Activated naive CD8-positive, alpha-beta T cell treated with anti-CD3 and anti-CD28 coated beads, Interleukin-2, amount 10 ng/mL, durations not matched to agents 7 days and 5 days (primary cell): ENCODE results near the gene RSRC2. TPM values are rescaled to one million over a fixed set of nuclear protein-coding genes. Genes with fewer than 3 reads are reported as not detected.

ENCODE experiments used
- total RNA-seq, 2 experiments: library from RNA; stranded (reverse); gene quantifications; one replicate each; pipeline ENCODE4 v1.2.3, GENCODE V29; 2021

Gene RSRC2
- total RNA-seq, 2 experiments from 2014 or later, result 108 to 115 TPM

Other genes with a start within 250 kb of the RSRC2 start
- gene CLIP1, start 104.3 kb downstream of the RSRC2 start, total RNA-seq, result 10 to 100 TPM; 61.2 to 61.5 TPM
- 10 to 100 TPM; 44.8 to 45.3 TPM for gene ZCCHC8, start 26.0 kb downstream of the RSRC2 start, total RNA-seq
- 100 to 1,000 TPM; 125 to 130 TPM for gene KNTC1, start 313 bp upstream of the RSRC2 start, total RNA-seq
- gene HCAR2, start 176.4 kb upstream of the RSRC2 start, total RNA-seq, result not detected
- not detected for gene HCAR3, start 189.9 kb upstream of the RSRC2 start, total RNA-seq
- under 1 TPM; 0.08 to 0.17 TPM for gene HCAR1, start 203.9 kb upstream of the RSRC2 start, total RNA-seq
- gene DENR, start 225.9 kb upstream of the RSRC2 start, total RNA-seq, result 10 to 100 TPM; 51.7 to 53.5 TPM
- under 1 TPM; 0.58 to 0.62 TPM for gene CCDC62, start 247.6 kb upstream of the RSRC2 start, total RNA-seq